K562 (cell line): ENCODE data around the gene BMP8B. TPM values are rescaled to one million over a fixed set of nuclear protein-coding genes. Genes with fewer than 3 reads are reported as not detected.

ENCODE experiments used
- ATF6 ChIP-seq: sonication (generic); formaldehyde crosslinking; IDR thresholded peaks from 2 replicates; pipeline ENCODE4 v1.4.0; 2020; ENCODE audit warnings: mild to moderate bottlenecking, missing genetic modification reagents
- BCLAF1 ChIP-seq, 2 experiments: fragments of 450-650 bp in 1 of 2; IDR thresholded peaks; 2 replicates each; pipeline ENCODE4 v1.6.1; 2011 to 2017; ENCODE audit warnings: low read depth in 2 of 2, antibody characterized with exemption in 1 of 2, borderline replicate concordance in 1 of 2, low read length in 1 of 2, mild to moderate bottlenecking in 1 of 2, mixed read lengths in 1 of 2; ENCODE audit not compliant: control insufficient read depth in 1 of 2
- CHD4 ChIP-seq: fragments of 200-600 bp; sonication (generic); IDR thresholded peaks from 3 replicates; pipeline ENCODE4 v1.6.1; 2012; ENCODE audit warnings: low read depth, mild to moderate bottlenecking, mixed read lengths, low read length, inconsistent platforms; ENCODE audit not compliant: insufficient read depth, insufficient replicate concordance, poor library complexity, severe bottlenecking
- FOXP1 ChIP-seq: sonication (generic); formaldehyde crosslinking; IDR thresholded peaks from 2 replicates; pipeline ENCODE4 v1.8.0; 2022; ENCODE audit warnings: mild to moderate bottlenecking, missing genetic modification reagents
- POLR3A ChIP-seq: IDR thresholded peaks from 2 replicates; pipeline ENCODE4 v1.6.1; 2011; ENCODE audit warnings: borderline replicate concordance, mild to moderate bottlenecking, moderate library complexity; ENCODE audit not compliant: insufficient read length, insufficient read depth; ENCODE audit errors: extremely low read depth
- STAT5B ChIP-seq: fragments of 250-450 bp; sonication (Bioruptor Pico); IDR thresholded peaks from 2 replicates; pipeline ENCODE4 v1.8.0; 2021; ENCODE audit warnings: mild to moderate bottlenecking, inconsistent platforms
- ZNF583 ChIP-seq: fragments of 250-450 bp; sonication (Bioruptor Pico); IDR thresholded peaks from 2 replicates; pipeline ENCODE4 v1.4.0; 2020
- polyA plus RNA-seq, 8 experiments: library from polyadenylated mRNA; depleted of rRNA in 4 of 8; stranded (reverse) in 5 of 8; unstranded in 3 of 8; fragments of >200 nt; fragmentation: Nextera tagmentation in 2 of 8; fragmentation: Illumina TruSeq in 1 of 8; extraction: Ambion mirVana in 2 of 8; extraction: Trizol in 1 of 8; gene quantifications; 2 replicates each; pipeline versions ENCODE4 v1.2.1 to v1.2.3, GENCODE V29; 2011 to 2014; ENCODE audit warnings: inconsistent platforms in 1 of 8, missing spikeins in 1 of 8
- total RNA-seq, 7 experiments: library from RNA; depleted of rRNA in 6 of 7; stranded (reverse); fragments of >200 nt in 6 of 7; fragmentation: Illumina TruSeq in 2 of 7; extraction: Trizol in 2 of 7; gene quantifications; 2 replicates each; pipeline versions ENCODE4 v1.2.1 to v1.2.3, GENCODE V29; 2011 to 2021; ENCODE audit warnings: low replicate concordance in 1 of 7
- TF ChIP-seq, protein P1 (sequence below), 2 experiments: fragments of 450-650 bp; formaldehyde crosslinking in 1 of 2; IDR thresholded peaks; 2 replicates each; pipeline versions ENCODE4 v1.4.0 to v1.6.1; 2014 to 2020; ENCODE audit warnings: mild to moderate bottlenecking in 2 of 2, borderline replicate concordance in 1 of 2, low read depth in 1 of 2
- TF ChIP-seq, protein P2 (sequence below): fragments of 450-650 bp; formaldehyde crosslinking; IDR thresholded peaks from 2 replicates; pipeline ENCODE4 v1.4.0; 2020; ENCODE audit warnings: mild to moderate bottlenecking, moderate library complexity

Gene BMP8B
- total and polyA plus RNA-seq, 9 of the 15 experiments (the other 6 are each of a cell fraction or from before 2014, with no cell fraction given), result 0.03 to 0.33 (median 0.14) TPM

- TF ChIP-seq, protein P1, sequence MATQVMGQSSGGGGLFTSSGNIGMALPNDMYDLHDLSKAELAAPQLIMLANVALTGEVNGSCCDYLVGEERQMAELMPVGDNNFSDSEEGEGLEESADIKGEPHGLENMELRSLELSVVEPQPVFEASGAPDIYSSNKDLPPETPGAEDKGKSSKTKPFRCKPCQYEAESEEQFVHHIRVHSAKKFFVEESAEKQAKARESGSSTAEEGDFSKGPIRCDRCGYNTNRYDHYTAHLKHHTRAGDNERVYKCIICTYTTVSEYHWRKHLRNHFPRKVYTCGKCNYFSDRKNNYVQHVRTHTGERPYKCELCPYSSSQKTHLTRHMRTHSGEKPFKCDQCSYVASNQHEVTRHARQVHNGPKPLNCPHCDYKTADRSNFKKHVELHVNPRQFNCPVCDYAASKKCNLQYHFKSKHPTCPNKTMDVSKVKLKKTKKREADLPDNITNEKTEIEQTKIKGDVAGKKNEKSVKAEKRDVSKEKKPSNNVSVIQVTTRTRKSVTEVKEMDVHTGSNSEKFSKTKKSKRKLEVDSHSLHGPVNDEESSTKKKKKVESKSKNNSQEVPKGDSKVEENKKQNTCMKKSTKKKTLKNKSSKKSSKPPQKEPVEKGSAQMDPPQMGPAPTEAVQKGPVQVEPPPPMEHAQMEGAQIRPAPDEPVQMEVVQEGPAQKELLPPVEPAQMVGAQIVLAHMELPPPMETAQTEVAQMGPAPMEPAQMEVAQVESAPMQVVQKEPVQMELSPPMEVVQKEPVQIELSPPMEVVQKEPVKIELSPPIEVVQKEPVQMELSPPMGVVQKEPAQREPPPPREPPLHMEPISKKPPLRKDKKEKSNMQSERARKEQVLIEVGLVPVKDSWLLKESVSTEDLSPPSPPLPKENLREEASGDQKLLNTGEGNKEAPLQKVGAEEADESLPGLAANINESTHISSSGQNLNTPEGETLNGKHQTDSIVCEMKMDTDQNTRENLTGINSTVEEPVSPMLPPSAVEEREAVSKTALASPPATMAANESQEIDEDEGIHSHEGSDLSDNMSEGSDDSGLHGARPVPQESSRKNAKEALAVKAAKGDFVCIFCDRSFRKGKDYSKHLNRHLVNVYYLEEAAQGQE (IDR thresholded peaks at IDR 0.05; ENCODE audit: borderline replicate concordance), result 0 out of 2 replicates have a peak, but pooled peaks have one; percentile 2
- TF ChIP-seq, protein P1 (CRISPR knock-in tag; IDR thresholded peaks at IDR 0.05; ENCODE audit: low read depth), result no peak
- TF ChIP-seq ZNF583 (CRISPR knock-in tag) (no peak), ATF6 (CRISPR knock-in tag) (no peak), BCLAF1 (IDR thresholded peaks at IDR 0.05; ENCODE audit: borderline replicate concordance in 1 of 2, control insufficient read depth in 1 of 2, low read depth in 2 of 2, low read length in 1 of 2) (no peak), FOXP1 (CRISPR knock-in tag) (peak; percentile 91), STAT5B (CRISPR knock-in tag) (no peak), POLR3A (no peak), CHD4 (peak; percentile 48)
- TF ChIP-seq, protein P2, sequence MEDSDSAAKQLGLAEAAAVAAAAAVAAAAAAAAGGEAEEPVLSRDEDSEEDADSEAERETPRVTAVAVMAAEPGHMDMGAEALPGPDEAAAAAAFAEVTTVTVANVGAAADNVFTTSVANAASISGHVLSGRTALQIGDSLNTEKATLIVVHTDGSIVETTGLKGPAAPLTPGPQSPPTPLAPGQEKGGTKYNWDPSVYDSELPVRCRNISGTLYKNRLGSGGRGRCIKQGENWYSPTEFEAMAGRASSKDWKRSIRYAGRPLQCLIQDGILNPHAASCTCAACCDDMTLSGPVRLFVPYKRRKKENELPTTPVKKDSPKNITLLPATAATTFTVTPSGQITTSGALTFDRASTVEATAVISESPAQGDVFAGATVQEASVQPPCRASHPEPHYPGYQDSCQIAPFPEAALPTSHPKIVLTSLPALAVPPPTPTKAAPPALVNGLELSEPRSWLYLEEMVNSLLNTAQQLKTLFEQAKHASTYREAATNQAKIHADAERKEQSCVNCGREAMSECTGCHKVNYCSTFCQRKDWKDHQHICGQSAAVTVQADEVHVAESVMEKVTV, result no peak
Measured at GRCh38 chr1:39788758-39789570, at the start of gene BMP8B (continued).
